Measurements from ENCODE around the gene PREP.

DNA sequence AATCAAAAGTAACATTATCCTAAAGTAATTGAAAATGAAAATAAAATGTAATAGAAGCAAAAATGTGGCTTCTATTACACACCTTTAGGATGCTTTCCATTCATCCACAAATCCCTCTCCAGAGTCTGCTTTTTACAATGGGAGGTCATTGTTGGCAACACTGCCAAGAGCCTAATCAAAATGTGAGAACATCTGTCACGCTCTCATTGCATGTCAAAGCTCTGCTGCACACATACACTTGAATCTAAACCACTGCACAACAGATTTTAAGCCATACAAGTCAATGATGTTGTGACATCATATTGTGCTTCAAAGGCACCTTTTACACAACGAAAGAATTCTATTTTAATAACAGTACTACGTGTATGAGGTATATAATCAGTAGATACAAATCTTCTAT, 82.1 kb downstream of the PREP start:
- TF ChIP-seq, protein P1, sequence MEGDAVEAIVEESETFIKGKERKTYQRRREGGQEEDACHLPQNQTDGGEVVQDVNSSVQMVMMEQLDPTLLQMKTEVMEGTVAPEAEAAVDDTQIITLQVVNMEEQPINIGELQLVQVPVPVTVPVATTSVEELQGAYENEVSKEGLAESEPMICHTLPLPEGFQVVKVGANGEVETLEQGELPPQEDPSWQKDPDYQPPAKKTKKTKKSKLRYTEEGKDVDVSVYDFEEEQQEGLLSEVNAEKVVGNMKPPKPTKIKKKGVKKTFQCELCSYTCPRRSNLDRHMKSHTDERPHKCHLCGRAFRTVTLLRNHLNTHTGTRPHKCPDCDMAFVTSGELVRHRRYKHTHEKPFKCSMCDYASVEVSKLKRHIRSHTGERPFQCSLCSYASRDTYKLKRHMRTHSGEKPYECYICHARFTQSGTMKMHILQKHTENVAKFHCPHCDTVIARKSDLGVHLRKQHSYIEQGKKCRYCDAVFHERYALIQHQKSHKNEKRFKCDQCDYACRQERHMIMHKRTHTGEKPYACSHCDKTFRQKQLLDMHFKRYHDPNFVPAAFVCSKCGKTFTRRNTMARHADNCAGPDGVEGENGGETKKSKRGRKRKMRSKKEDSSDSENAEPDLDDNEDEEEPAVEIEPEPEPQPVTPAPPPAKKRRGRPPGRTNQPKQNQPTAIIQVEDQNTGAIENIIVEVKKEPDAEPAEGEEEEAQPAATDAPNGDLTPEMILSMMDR (IDR thresholded peaks at IDR 0.05; ENCODE audit: poor library complexity), result no peak
- TF ChIP-seq EZH2 (IDR thresholded peaks at IDR 0.05; ENCODE audit: borderline replicate concordance), result no peak
- TF ChIP-seq EZH2phosphoT487 (IDR thresholded peaks at IDR 0.05; ENCODE audit: low read depth, severe bottlenecking, unreplicated experiment), result no peak
